T-cell (primary cell): ENCODE results near the gene KSR2. TPM values are rescaled to one million over a fixed set of nuclear protein-coding genes. Genes with fewer than 3 reads are reported as not detected.

Experiments used
- ATAC-seq, 4 experiments: fragments of 200-7000 bp in 3 of 4; fragments of 150-1000 bp in 1 of 4; cut with Tn5 transposase; replicated peaks in 1 of 4; 1 replicate in 3 of 4; 2 replicates in 1 of 4; pipeline ENCODE4 v1.10.0; 2021; ENCODE audit warnings: moderate library complexity in 3 of 4, mild to moderate bottlenecking in 2 of 4, moderate number of reproducible peaks in 1 of 4
- CTCF ChIA-PET, 2 donors: fragments of 300-600 bp; sonication (Branson Sonifier 250); formaldehyde crosslinking; loops; one replicate each; lab custom pipeline; 2022; ENCODE audit warnings: antibody characterized with exemption in 2 of 2; lab: Charles Lee
- POLR2A ChIA-PET, 2 donors: fragments of 300-600 bp; sonication (Branson Sonifier 250); formaldehyde crosslinking; loops; one replicate each; lab custom pipeline; 2022; ENCODE audit warnings: antibody characterized with exemption in 2 of 2; lab: Charles Lee
- DNase-seq, 35 experiments: peaks; one replicate each; pipeline versions ENCODE4 v3.0.0 to v3.0.0-alpha.2; 2013 to 2023
- H3K27ac ChIP-seq: one replicate; pipeline ENCODE4 v1.5.1; 2013; ENCODE audit warnings: low read length
- H3K27me3 ChIP-seq, 2 experiments: replicated peaks in 1 of 2; 1 replicate in 1 of 2; 2 replicates in 1 of 2; pipeline versions ENCODE4 v1.6.1 to v1.7.0; 2013; ENCODE audit warnings: low read length in 1 of 2, mixed read lengths in 1 of 2; ENCODE audit not compliant: control insufficient read depth in 2 of 2, insufficient read depth in 2 of 2; ENCODE audit errors: extremely low read depth in 1 of 2
- H3K36me3 ChIP-seq, 2 donors: 1 replicate in 1 of 2; 2 replicates in 1 of 2; pipeline versions ENCODE4 v1.6.1 to v1.7.0; 2013; ENCODE audit warnings: low read length in 1 of 2; ENCODE audit not compliant: control insufficient read depth in 2 of 2, insufficient read depth in 1 of 2; ENCODE audit errors: extremely low read depth in 1 of 2
- H3K4me1 ChIP-seq, 2 experiments: 1 replicate in 1 of 2; 2 replicates in 1 of 2; pipeline versions ENCODE4 v1.6.1 to v1.7.0; 2013; ENCODE audit warnings: low read length in 2 of 2, mixed read lengths in 1 of 2; ENCODE audit not compliant: insufficient read depth in 2 of 2, control insufficient read depth in 1 of 2; ENCODE audit errors: extremely low read depth in 1 of 2
- H3K4me3 ChIP-seq, 2 donors: 1 replicate in 1 of 2; 2 replicates in 1 of 2; pipeline versions ENCODE4 v1.5.1 to v1.7.0; 2013; ENCODE audit warnings: mild to moderate bottlenecking in 2 of 2, low read length in 1 of 2, moderate library complexity in 1 of 2; ENCODE audit not compliant: control insufficient read depth in 1 of 2; ENCODE audit errors: extremely low read depth in 1 of 2
- H3K9me3 ChIP-seq: 2 replicates; pipeline ENCODE4 v1.7.0; 2013
- H3K27ac Mint-ChIP-seq, 2 donors: one replicate each; pipeline ENCODE4 v1.8.0; 2020 to 2021; ENCODE audit warnings: mild to moderate bottlenecking in 2 of 2, mixed read lengths in 2 of 2
- H3K27me3 Mint-ChIP-seq, 2 donors: one replicate each; pipeline ENCODE4 v1.8.0; 2021 to 2022; ENCODE audit warnings: mixed read lengths in 2 of 2
- H3K36me3 Mint-ChIP-seq: one replicate; pipeline ENCODE4 v1.8.0; 2021; ENCODE audit warnings: mixed read lengths
- H3K4me1 Mint-ChIP-seq, 3 donors: one replicate each; pipeline ENCODE4 v1.8.0; 2020 to 2022; ENCODE audit warnings: mixed read lengths in 3 of 3, mild to moderate bottlenecking in 1 of 3
- H3K4me3 Mint-ChIP-seq, 3 donors: one replicate each; pipeline ENCODE4 v1.8.0; 2020 to 2022; ENCODE audit warnings: mild to moderate bottlenecking in 3 of 3, mixed read lengths in 3 of 3, moderate library complexity in 3 of 3
- H3K9me3 Mint-ChIP-seq, 3 donors: one replicate each; pipeline ENCODE4 v1.8.0; 2020 to 2022; ENCODE audit warnings: mixed read lengths in 3 of 3
- WGBS: methylation state at CpG from one replicate; pipeline ENCODE4 v1.1.5; 2013; ENCODE audit warnings: missing lambda C conversion rate; ENCODE audit not compliant: insufficient coverage; 5-methylcytosine and 5-hydroxymethylcytosine counted together
- total RNA-seq, 35 experiments: library from RNA in 6 of 35; stranded (reverse) in 6 of 35; fragments of 120-200 nt in 1 of 35; gene quantifications; one replicate each; pipeline versions ENCODE4 v1.2.1 to v1.2.4 and lab custom pipeline; 2013 to 2026

KSR2 gene
- total RNA-seq, 5 donors from 2014 or later (not counting 1 experiment from before 2014, with no cell fraction given): 0.03 to 0.10 (median 0.06) TPM

GRCh38 chr12:117882603-117883184, 86.1 kb downstream of the KSR2 start:
- POLR2A ChIA-PET: no interaction called here
- H3K4me3 Mint-ChIP-seq: no peak overlapping the region
- ATAC-seq (no peak), DNase-seq (no peak)
- no peaks in the 10 kb centered on the region for H3K9me3 ChIP-seq
- CTCF ChIA-PET: interaction anchor here in 1 of 2 donors (0.8 kb wide), 1 partner anchor 24 kb away, joined by 7 read pairs; no protein-coding TSS in a partner anchor
- no peak overlapping the region for H3K27ac ChIP-seq
- no peaks in the 10 kb centered on the region for H3K36me3 ChIP-seq
- H3K27me3 ChIP-seq: peaks cover 5 to 8% of the 10 kb centered on the region in 2 experiments
- no peaks in the 10 kb centered on the region for H3K36me3 Mint-ChIP-seq
- no peak overlapping the region for H3K27ac Mint-ChIP-seq
- no peaks in the 10 kb centered on the region for H3K4me1 ChIP-seq
- H3K27me3 Mint-ChIP-seq: peaks cover 14 to 25% of the 10 kb centered on the region in 2 donors
- H3K9me3 Mint-ChIP-seq: peaks cover 0 to 7% (median 0%) of the 10 kb centered on the region in 3 donors
- H3K4me1 Mint-ChIP-seq: no peaks in the 10 kb centered on the region
- H3K4me3 ChIP-seq: no peak overlapping the region

- H3K4me1 Mint-ChIP-seq: no peaks in the 10 kb centered on the region
- CTCF ChIA-PET: no interaction called here
- no peak overlapping the region for H3K27ac ChIP-seq
- no CpG with 5 or more reads among the region's 1 CpG for WGBS
- ATAC-seq (no peak), DNase-seq (no peak)
- H3K4me3 Mint-ChIP-seq: no peak overlapping the region
- H3K27me3 Mint-ChIP-seq: peaks cover 16 to 28% of the 10 kb centered on the region in 2 donors
- POLR2A ChIA-PET: no interaction called here
- H3K4me1 ChIP-seq: no peaks in the 10 kb centered on the region
- peaks cover 0 to 7% (median 0%) of the 10 kb centered on the region in 3 donors for H3K9me3 Mint-ChIP-seq
- no peak overlapping the region for H3K4me3 ChIP-seq
- peaks cover 7 to 8% of the 10 kb centered on the region in 2 experiments for H3K27me3 ChIP-seq
- no peaks in the 10 kb centered on the region for H3K9me3 ChIP-seq
- no peak overlapping the region for H3K27ac Mint-ChIP-seq
- H3K36me3 Mint-ChIP-seq: no peaks in the 10 kb centered on the region
- H3K36me3 ChIP-seq: no peaks in the 10 kb centered on the region
Measured at GRCh38 chr12:117882181-117882580, 86.6 kb downstream of the KSR2 start.

- ChIA-PET POLR2A (no interaction called here), CTCF (no interaction called here)
- ATAC-seq (no peak), DNase-seq (no peak)
- Mint-ChIP-seq H3K9me3 (peaks cover 0 to 7% (median 0%) of the 10 kb centered on the region in 3 donors), H3K4me3 (no peak overlapping the region), H3K27me3 (peaks cover 20 to 28% of the 10 kb centered on the region in 2 donors), H3K36me3 (no peaks in the 10 kb centered on the region), H3K27ac (no peak overlapping the region), H3K4me1 (no peaks in the 10 kb centered on the region)
- no peaks in the 10 kb centered on the region for H3K9me3 ChIP-seq
- no peaks in the 10 kb centered on the region for H3K4me1 ChIP-seq
- no peak overlapping the region for H3K4me3 ChIP-seq
- no peaks in the 10 kb centered on the region for H3K36me3 ChIP-seq
- H3K27ac ChIP-seq: no peak overlapping the region
- peaks cover 7 to 8% of the 10 kb centered on the region in 2 experiments for H3K27me3 ChIP-seq
Measured at GRCh38 chr12:117881517-117881916, 87.3 kb downstream of the KSR2 start.

GRCh38 chr12:117878605-117879004, 90.2 kb downstream of the KSR2 start:
- Histone ChIP-seq H3K4me1 (peaks cover 0 to 11% of the 10 kb centered on the region in 2 experiments), H3K36me3 (no peaks in the 10 kb centered on the region), H3K27ac (no peak overlapping the region), H3K27me3 (peaks cover 7 to 22% of the 10 kb centered on the region in 2 experiments), H3K9me3 (no peaks in the 10 kb centered on the region), H3K4me3 (no peak overlapping the region)
- H3K9me3 Mint-ChIP-seq: peaks cover 0 to 7% (median 0%) of the 10 kb centered on the region in 3 donors
- no peak overlapping the region for H3K4me3 Mint-ChIP-seq
- ChIA-PET CTCF (no interaction called here), POLR2A (no interaction called here)
- H3K36me3 Mint-ChIP-seq: no peaks in the 10 kb centered on the region
- 47% methylated on average over 5 of the region's 8 CpGs for WGBS
- peaks cover 0 to 13% (median 10%) of the 10 kb centered on the region in 3 donors for H3K4me1 Mint-ChIP-seq
- DNase-seq (no peak), ATAC-seq (no peak)
- no peak overlapping the region for H3K27ac Mint-ChIP-seq
- H3K27me3 Mint-ChIP-seq: peaks cover 29 to 37% of the 10 kb centered on the region in 2 donors

- no peak overlapping the region for H3K27ac Mint-ChIP-seq
- peaks cover 18 to 30% of the 10 kb centered on the region in 2 donors for H3K27me3 Mint-ChIP-seq
- H3K4me3 Mint-ChIP-seq: peak overlapping the region in 1 of 3 donors; percentile 29
- ATAC-seq (no peak), DNase-seq (no peak)
- peaks cover 0 to 11% of the 10 kb centered on the region in 2 experiments for H3K4me1 ChIP-seq
- no peaks in the 10 kb centered on the region for H3K9me3 ChIP-seq
- H3K4me1 Mint-ChIP-seq: peaks cover 0 to 13% (median 10%) of the 10 kb centered on the region in 3 donors
- POLR2A ChIA-PET: no interaction called here
- H3K27ac ChIP-seq: no peak overlapping the region
- H3K4me3 ChIP-seq: no peak overlapping the region
- H3K36me3 ChIP-seq: no peaks in the 10 kb centered on the region
- peaks cover 7 to 22% of the 10 kb centered on the region in 2 experiments for H3K27me3 ChIP-seq
- CTCF ChIA-PET: no interaction called here
- WGBS: no CpG with 5 or more reads among the region's 3 CpGs
- H3K36me3 Mint-ChIP-seq: no peaks in the 10 kb centered on the region
- no peaks in the 10 kb centered on the region for H3K9me3 Mint-ChIP-seq
Measured at GRCh38 chr12:117876436-117876816, 92.4 kb downstream of the KSR2 start.

GRCh38 chr12:117875744-117876435, 92.9 kb downstream of the KSR2 start:
- H3K27ac Mint-ChIP-seq: peak overlapping the region in 1 of 2 donors; percentile 23
- H3K4me3 ChIP-seq: no peak overlapping the region
- H3K9me3 Mint-ChIP-seq: no peaks in the 10 kb centered on the region
- H3K9me3 ChIP-seq: no peaks in the 10 kb centered on the region
- no peaks in the 10 kb centered on the region for H3K36me3 Mint-ChIP-seq
- no peaks in the 10 kb centered on the region for H3K36me3 ChIP-seq
- peaks cover 18 to 30% of the 10 kb centered on the region in 2 donors for H3K27me3 Mint-ChIP-seq
- ATAC-seq: peak in 3 of 4 experiments; percentile 13 to 78 (median 19)
- DNase-seq: peak in 31 of 35 experiments; percentile 7 to 70 (median 33)
- H3K27ac ChIP-seq: no peak overlapping the region
- peaks cover 7 to 22% of the 10 kb centered on the region in 2 experiments for H3K27me3 ChIP-seq
- CTCF ChIA-PET: interaction anchor here (0.6 to 1.7 kb wide), 6 partner anchors 16 to 1669 kb away, joined by 3 to 7 read pairs (median 3); no protein-coding TSS in a partner anchor
- POLR2A ChIA-PET: no interaction called here
- peaks cover 0 to 11% of the 10 kb centered on the region in 2 experiments for H3K4me1 ChIP-seq
- WGBS: 26% methylated on average over 14 of the region's 29 CpGs
- H3K4me1 Mint-ChIP-seq: peaks cover 0 to 13% (median 10%) of the 10 kb centered on the region in 3 donors
- H3K4me3 Mint-ChIP-seq: peak overlapping the region in 2 of 3 donors; percentile 29 to 43
